ENCODE measurements around the gene SLC9A5. TPM values are rescaled to one million over a fixed set of nuclear protein-coding genes. Genes with fewer than 3 reads are reported as not detected.

The SLC9A5 gene
- total RNA-seq, 3 donors from 2014 or later: 1.7 to 2.6 (median 1.9) TPM

GRCh38 chr16:67212766-67213165, 36.0 kb upstream of the SLC9A5 start:
- ATAC-seq: no peak

GRCh38 chr16:67213197-67214019, 35.4 kb upstream of the SLC9A5 start:
- Histone ChIP-seq H3K36me3 (ENCODE audit: low read depth) (no peaks in the 10 kb centered on the region), H3K4me3 (no peak overlapping the region), H3K4me1 (ENCODE audit: low read depth) (no peaks in the 10 kb centered on the region), H3K9me3 (no peaks in the 10 kb centered on the region)
- intact Hi-C loops (cut with DNase I, micrococcal nuclease): no loop called here
- ATAC-seq (no peak), DNase-seq (no peak)
- no peak for TF ChIP-seq CTCF (IDR thresholded peaks at IDR 0.05)

More at GRCh38 chr16:67212766-67213165, 36.0 kb upstream of the SLC9A5 start:
- no peak for TF ChIP-seq CTCF (IDR thresholded peaks at IDR 0.05)
- no peak for DNase-seq
- H3K4me1 ChIP-seq (ENCODE audit: low read depth): no peaks in the 10 kb centered on the region
- H3K9me3 ChIP-seq: no peaks in the 10 kb centered on the region
- no peak overlapping the region for H3K4me3 ChIP-seq
- intact Hi-C loops (cut with DNase I, micrococcal nuclease): no loop called here
- no peaks in the 10 kb centered on the region for H3K36me3 ChIP-seq (ENCODE audit: low read depth)

GRCh38 chr16:67215706-67216105, 33.1 kb upstream of the SLC9A5 start:
- ATAC-seq (no peak), DNase-seq (no peak)
- intact Hi-C loops (cut with DNase I, micrococcal nuclease): no loop called here
- Histone ChIP-seq H3K36me3 (ENCODE audit: low read depth) (no peaks in the 10 kb centered on the region), H3K4me1 (ENCODE audit: low read depth) (no peaks in the 10 kb centered on the region), H3K4me3 (no peak overlapping the region), H3K9me3 (no peaks in the 10 kb centered on the region)
- TF ChIP-seq CTCF (IDR thresholded peaks at IDR 0.05): no peak

GRCh38 chr16:67216612-67217490, 31.9 kb upstream of the SLC9A5 start:
- no peaks in the 10 kb centered on the region for H3K9me3 ChIP-seq
- DNase-seq: no peak
- intact Hi-C loops (cut with DNase I, micrococcal nuclease): no loop called here
- peak; percentile 50 for ATAC-seq
- no peaks in the 10 kb centered on the region for H3K4me1 ChIP-seq (ENCODE audit: low read depth)
- no peak for TF ChIP-seq CTCF (IDR thresholded peaks at IDR 0.05)
- H3K36me3 ChIP-seq (ENCODE audit: low read depth): no peaks in the 10 kb centered on the region
- H3K4me3 ChIP-seq: no peak overlapping the region

GRCh38 chr16:67223992-67224391, 24.8 kb upstream of the SLC9A5 start:
- H3K9me3 ChIP-seq: no peaks in the 10 kb centered on the region
- no peak for TF ChIP-seq CTCF (IDR thresholded peaks at IDR 0.05)
- ATAC-seq (no peak), DNase-seq (no peak)
- H3K4me1 ChIP-seq (ENCODE audit: low read depth): peaks cover 8% of the 10 kb centered on the region
- intact Hi-C loops (cut with DNase I, micrococcal nuclease): no loop called here
- H3K4me3 ChIP-seq: no peak overlapping the region
- peaks cover 4% of the 10 kb centered on the region for H3K36me3 ChIP-seq (ENCODE audit: low read depth)

Measured in mucosa of descending colon (tissue), 3 donors.